ENCODE data around the gene SPATA12.

Gene SPATA12

DNA sequence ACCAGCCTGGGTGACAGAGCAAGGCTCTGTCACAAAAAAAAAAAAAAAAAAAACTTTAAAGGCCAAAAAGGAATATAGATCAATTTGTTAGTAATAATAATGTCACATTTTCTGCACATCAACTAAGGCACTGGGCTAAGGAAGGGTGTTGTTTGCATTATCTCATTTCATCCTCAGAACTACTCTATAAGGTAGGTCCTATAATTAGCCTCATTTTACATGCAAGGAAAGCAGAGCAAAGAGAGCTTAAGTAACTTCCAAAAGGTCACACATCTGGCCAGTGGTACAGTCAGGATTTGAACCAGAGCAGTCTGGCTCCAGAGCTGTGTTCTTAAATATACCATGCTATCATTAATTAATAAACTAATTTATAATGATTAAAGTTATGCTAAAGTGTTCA, 42.2 kb upstream of the SPATA12 start:
- Mint-ChIP-seq H3K27me3 (ENCODE audit: low read depth) (no peaks in the 10 kb centered on the region), H3K4me1 (peaks cover 54% of the 10 kb centered on the region), H3K27ac (peak overlapping the region in 2 of 3 experiments; percentile 4 to 81), H3K9me3 (no peaks in the 10 kb centered on the region), H3K4me3 (no peak overlapping the region), H3K36me3 (ENCODE audit: low read depth) (peaks cover 8% of the 10 kb centered on the region)
- TF ChIP-seq, protein P1, sequence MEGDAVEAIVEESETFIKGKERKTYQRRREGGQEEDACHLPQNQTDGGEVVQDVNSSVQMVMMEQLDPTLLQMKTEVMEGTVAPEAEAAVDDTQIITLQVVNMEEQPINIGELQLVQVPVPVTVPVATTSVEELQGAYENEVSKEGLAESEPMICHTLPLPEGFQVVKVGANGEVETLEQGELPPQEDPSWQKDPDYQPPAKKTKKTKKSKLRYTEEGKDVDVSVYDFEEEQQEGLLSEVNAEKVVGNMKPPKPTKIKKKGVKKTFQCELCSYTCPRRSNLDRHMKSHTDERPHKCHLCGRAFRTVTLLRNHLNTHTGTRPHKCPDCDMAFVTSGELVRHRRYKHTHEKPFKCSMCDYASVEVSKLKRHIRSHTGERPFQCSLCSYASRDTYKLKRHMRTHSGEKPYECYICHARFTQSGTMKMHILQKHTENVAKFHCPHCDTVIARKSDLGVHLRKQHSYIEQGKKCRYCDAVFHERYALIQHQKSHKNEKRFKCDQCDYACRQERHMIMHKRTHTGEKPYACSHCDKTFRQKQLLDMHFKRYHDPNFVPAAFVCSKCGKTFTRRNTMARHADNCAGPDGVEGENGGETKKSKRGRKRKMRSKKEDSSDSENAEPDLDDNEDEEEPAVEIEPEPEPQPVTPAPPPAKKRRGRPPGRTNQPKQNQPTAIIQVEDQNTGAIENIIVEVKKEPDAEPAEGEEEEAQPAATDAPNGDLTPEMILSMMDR (IDR thresholded peaks at IDR 0.05; ENCODE audit: unreplicated experiment in 3 of 3) = no peak

DNA sequence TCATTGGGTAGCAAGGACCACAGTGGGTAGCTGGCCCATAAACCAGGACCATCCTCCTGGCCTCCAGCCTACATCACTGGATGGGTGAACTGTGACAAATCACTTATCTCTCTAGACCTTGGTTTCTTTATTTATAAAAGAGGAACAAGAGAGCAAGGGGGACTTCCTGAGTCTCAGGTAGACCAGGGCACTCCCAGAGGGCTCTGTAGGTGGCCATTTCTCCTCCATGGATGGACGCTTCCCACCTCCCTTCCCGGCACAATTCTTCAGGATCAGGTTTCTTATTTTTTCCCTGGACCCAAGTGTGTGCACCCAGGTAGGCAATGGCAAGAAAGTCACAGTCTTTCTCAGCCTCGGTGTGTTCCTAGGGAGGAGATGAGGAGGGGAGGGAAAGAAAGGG, 41.4 kb upstream of the SPATA12 start:
- Mint-ChIP-seq H3K36me3 (ENCODE audit: low read depth) (peaks cover 4% of the 10 kb centered on the region), H3K4me3 (no peak overlapping the region), H3K27me3 (ENCODE audit: low read depth) (no peaks in the 10 kb centered on the region), H3K27ac (peak overlapping the region in 1 of 3 experiments; percentile 38), H3K9me3 (no peaks in the 10 kb centered on the region), H3K4me1 (peaks cover 48% of the 10 kb centered on the region)
- TF ChIP-seq, protein P1 (IDR thresholded peaks at IDR 0.05; ENCODE audit: unreplicated experiment in 3 of 3) = no peak

DNA sequence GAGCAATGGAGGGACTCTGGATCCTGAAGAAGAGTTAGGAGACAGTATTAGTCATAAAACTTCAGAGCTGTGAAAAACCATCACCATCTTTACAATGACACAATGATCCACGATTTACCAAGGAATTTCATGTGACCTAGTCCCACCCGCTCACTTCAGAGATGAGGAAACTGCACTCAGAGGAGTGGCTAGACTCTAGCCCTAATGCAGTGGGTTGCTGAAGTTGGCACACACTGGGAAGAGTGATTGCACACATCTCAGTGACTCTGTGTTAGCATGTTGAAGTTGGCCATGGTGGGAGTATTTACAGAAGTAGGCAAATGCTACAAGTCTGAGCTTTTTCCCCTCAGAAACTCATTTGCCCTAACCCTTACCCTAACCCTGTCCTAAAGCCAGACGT, 35.2 kb upstream of the SPATA12 start:
- H3K4me3 Mint-ChIP-seq = no peak overlapping the region
- peaks cover 9% of the 10 kb centered on the region for H3K4me1 Mint-ChIP-seq
- H3K27ac Mint-ChIP-seq = no peak overlapping the region
- H3K9me3 Mint-ChIP-seq = peaks cover 2% of the 10 kb centered on the region
- peaks cover 16% of the 10 kb centered on the region for H3K36me3 Mint-ChIP-seq (ENCODE audit: low read depth)
- TF ChIP-seq, protein P1 (IDR thresholded peaks at IDR 0.05; ENCODE audit: unreplicated experiment in 3 of 3) = no peak
- no peaks in the 10 kb centered on the region for H3K27me3 Mint-ChIP-seq (ENCODE audit: low read depth)

DNA sequence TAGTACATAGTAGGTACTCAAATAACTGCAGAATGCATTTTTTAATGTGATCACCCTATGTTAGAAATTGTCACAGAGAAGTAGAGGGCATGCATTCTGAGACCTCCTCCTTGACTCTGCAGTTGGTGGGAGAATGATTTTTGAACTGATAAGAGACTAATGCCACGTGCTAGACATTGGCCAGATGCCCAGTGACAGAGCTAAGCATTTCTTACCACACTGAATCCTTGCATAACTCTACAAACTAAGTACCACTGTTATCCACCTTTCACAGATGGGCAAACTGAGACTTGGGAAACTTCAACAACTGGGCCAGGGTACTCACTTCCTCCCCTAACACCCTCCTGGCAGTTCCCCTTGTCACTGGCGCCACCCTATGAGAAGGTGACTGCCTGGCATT, 33.5 kb upstream of the SPATA12 start:
- H3K27me3 Mint-ChIP-seq (ENCODE audit: low read depth) = no peaks in the 10 kb centered on the region
- H3K27ac Mint-ChIP-seq = no peak overlapping the region
- H3K36me3 Mint-ChIP-seq (ENCODE audit: low read depth) = peaks cover 16% of the 10 kb centered on the region
- TF ChIP-seq, protein P1 (IDR thresholded peaks at IDR 0.05; ENCODE audit: unreplicated experiment in 3 of 3) = no peak
- peaks cover 2% of the 10 kb centered on the region for H3K9me3 Mint-ChIP-seq
- no peak overlapping the region for H3K4me3 Mint-ChIP-seq
- H3K4me1 Mint-ChIP-seq = peaks cover 25% of the 10 kb centered on the region

DNA sequence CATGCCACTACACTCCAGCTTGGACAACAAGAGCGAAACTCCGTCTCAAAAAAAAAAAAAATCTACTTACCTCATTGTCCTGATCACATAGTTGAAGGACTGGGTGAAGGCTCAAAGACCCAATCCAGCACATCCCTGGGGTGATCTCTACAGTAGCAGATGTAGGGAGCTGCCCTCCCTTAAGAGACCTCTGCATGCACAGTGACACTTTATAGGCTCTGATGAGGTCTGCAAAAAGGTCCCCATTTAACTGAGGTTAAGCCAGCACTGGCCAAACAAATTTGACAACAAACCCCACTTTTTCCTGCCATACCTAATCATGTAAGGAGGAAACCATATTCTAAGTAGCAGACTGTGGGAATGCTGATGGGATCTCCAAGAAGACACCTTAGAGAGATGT, 31.1 kb upstream of the SPATA12 start:
- H3K36me3 Mint-ChIP-seq (ENCODE audit: low read depth) = peaks cover 21% of the 10 kb centered on the region

DNA sequence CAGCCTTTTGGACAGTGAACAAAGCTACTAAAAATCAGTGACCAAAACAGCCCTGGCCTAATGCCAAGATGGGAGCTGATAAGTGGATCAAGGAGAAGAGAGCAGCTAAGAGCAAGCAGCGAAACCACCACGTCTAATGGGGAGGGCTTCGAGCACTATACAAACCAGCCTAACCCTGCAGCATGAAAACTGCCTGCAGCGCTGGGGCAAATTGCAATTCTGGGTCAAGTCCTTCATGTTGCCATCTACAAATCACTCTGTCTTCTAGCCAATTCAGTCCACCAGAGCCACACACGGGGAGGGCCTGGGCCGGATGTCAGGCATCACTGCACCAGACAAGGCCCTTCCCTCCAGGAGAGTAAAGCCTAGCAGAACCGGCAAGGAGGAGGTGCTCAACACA, 30.5 kb upstream of the SPATA12 start:
- H3K36me3 Mint-ChIP-seq (ENCODE audit: low read depth) = peaks cover 18% of the 10 kb centered on the region
- TF ChIP-seq, protein P1 (IDR thresholded peaks at IDR 0.05; ENCODE audit: unreplicated experiment in 3 of 3) = no peak
- peaks cover 2% of the 10 kb centered on the region for H3K9me3 Mint-ChIP-seq
- peaks cover 26% of the 10 kb centered on the region for H3K4me1 Mint-ChIP-seq
- peak overlapping the region in 1 of 3 experiments; percentile 26 for H3K4me3 Mint-ChIP-seq
- peak overlapping the region; percentile 41 to 74 (median 66) for H3K27ac Mint-ChIP-seq
- H3K27me3 Mint-ChIP-seq (ENCODE audit: low read depth) = no peaks in the 10 kb centered on the region

More for the DNA sequence above, 31.1 kb upstream of the SPATA12 start:
- Mint-ChIP-seq H3K9me3 (peaks cover 2% of the 10 kb centered on the region), H3K4me1 (peaks cover 26% of the 10 kb centered on the region), H3K27me3 (ENCODE audit: low read depth) (no peaks in the 10 kb centered on the region), H3K27ac (peak overlapping the region; percentile 41 to 74 (median 66)), H3K4me3 (no peak overlapping the region)
- TF ChIP-seq, protein P1 (IDR thresholded peaks at IDR 0.05; ENCODE audit: unreplicated experiment in 3 of 3) = no peak
